MM.1S (cell line): ENCODE results near the gene TTI1.

Experiments used
- DNase-seq: peaks from one replicate; pipeline ENCODE4 v3.0.0-alpha.2; 2015
- H2AFZ ChIP-seq: fragments of 300-600 bp; sonication (generic); 2 replicates; pipeline ENCODE4 v1.6.0; 2016; ENCODE audit warnings: antibody characterized with exemption, low read length
- H3F3A ChIP-seq: fragments of 300-600 bp; sonication (generic); 2 replicates; pipeline ENCODE4 v1.6.1; 2016; ENCODE audit warnings: mild to moderate bottlenecking, antibody characterized with exemption, low read length, moderate library complexity, mixed read lengths; ENCODE audit not compliant: insufficient read depth
- H3K27ac ChIP-seq: fragments of 300-600 bp; sonication (generic); 2 replicates; pipeline ENCODE4 v1.5.1; 2016; ENCODE audit warnings: mild to moderate bottlenecking, low read length
- H3K27me3 ChIP-seq: fragments of 300-600 bp; sonication (generic); replicated peaks from 2 replicates; pipeline ENCODE4 v1.6.0; 2016; ENCODE audit warnings: low read length; ENCODE audit not compliant: insufficient read depth
- H3K36me3 ChIP-seq: fragments of 300-600 bp; sonication (generic); replicated peaks from 2 replicates; pipeline ENCODE4 v1.6.1; 2016; ENCODE audit warnings: mild to moderate bottlenecking, low read length, mixed read lengths; ENCODE audit not compliant: insufficient read depth
- H3K4me1 ChIP-seq: fragments of 300-600 bp; sonication (generic); 2 replicates; pipeline ENCODE4 v1.6.1; 2016; ENCODE audit warnings: low read length, mixed read lengths
- H3K4me2 ChIP-seq: fragments of 300-600 bp; sonication (generic); 2 replicates; pipeline ENCODE4 v1.6.0; 2016; ENCODE audit warnings: low read depth, low read length
- H3K4me3 ChIP-seq: fragments of 300-600 bp; sonication (generic); 2 replicates; pipeline ENCODE4 v1.5.1; 2016; ENCODE audit warnings: low read length, mixed read lengths
- H3K79me2 ChIP-seq: fragments of 300-600 bp; sonication (generic); 2 replicates; pipeline ENCODE4 v1.6.1; 2016; ENCODE audit warnings: mixed run types, low read length, mixed read lengths
- H3K9ac ChIP-seq: fragments of 300-600 bp; sonication (generic); 2 replicates; pipeline ENCODE4 v1.6.1; 2016; ENCODE audit warnings: low read length, mixed read lengths
- H3K9me2 ChIP-seq: fragments of 300-600 bp; sonication (generic); replicated peaks from 2 replicates; pipeline ENCODE4 v1.6.1; 2016; ENCODE audit warnings: mild to moderate bottlenecking, low read length, mixed read lengths; ENCODE audit not compliant: insufficient read depth
- H3K9me3 ChIP-seq: fragments of 300-600 bp; sonication (generic); replicated peaks from 2 replicates; pipeline ENCODE4 v1.6.1; 2016; ENCODE audit warnings: mild to moderate bottlenecking, low read length, mixed read lengths; ENCODE audit not compliant: insufficient read depth
- H4K20me1 ChIP-seq: fragments of 300-600 bp; sonication (generic); 2 replicates; pipeline ENCODE4 v1.6.1; 2016; ENCODE audit warnings: mild to moderate bottlenecking, low read length, moderate library complexity, mixed read lengths; ENCODE audit not compliant: insufficient read depth
- CTCF ChIP-seq: fragments of 300-600 bp; sonication (generic); IDR thresholded peaks from 2 replicates; pipeline ENCODE4 v1.5.1; 2016; ENCODE audit warnings: antibody characterized with exemption, low read length, mixed read lengths
- EZH2 ChIP-seq: fragments of 300-600 bp; sonication (generic); optimal IDR thresholded peaks from 2 replicates; pipeline ENCODE3; 2017; ENCODE audit warnings: low read depth, mild to moderate bottlenecking, antibody characterized with exemption, low read length, mixed read lengths
- EZH2phosphoT487 ChIP-seq: fragments of 300-600 bp; sonication (generic); IDR thresholded peaks from 2 replicates; pipeline ENCODE4 v1.6.1; 2018; ENCODE audit warnings: antibody characterized with exemption, low read length

Gene TTI1

GRCh38 chr20:38060536-38060935, 27.3 kb upstream of the TTI1 start:
- peaks cover 11% of the 10 kb centered on the region for H3K36me3 ChIP-seq
- H3K27ac ChIP-seq, result peak overlapping the region; percentile 70; the same call in 1 of the 2 replicates
- no peak overlapping the region for H2AFZ ChIP-seq
- peak overlapping the region; percentile 74 for H3K4me2 ChIP-seq
- H4K20me1 ChIP-seq, result no peaks in the 10 kb centered on the region
- peak overlapping the region; percentile 19; the same call in 1 of the 2 replicates for H3K4me3 ChIP-seq
- H3K9me3 ChIP-seq, result no peaks in the 10 kb centered on the region
- peaks cover 35% of the 10 kb centered on the region for H3K4me1 ChIP-seq
- no peak for DNase-seq
- peak overlapping the region; percentile 23; the same call in 1 of the 2 replicates for H3K9ac ChIP-seq
- H3K9me2 ChIP-seq, result no peaks in the 10 kb centered on the region
- H3K79me2 ChIP-seq, result peaks cover 72% of the 10 kb centered on the region
- H3F3A ChIP-seq, result peaks cover 5% of the 10 kb centered on the region
- no peak for TF ChIP-seq EZH2phosphoT487
- TF ChIP-seq EZH2, result no peak
- no peak for TF ChIP-seq CTCF
- H3K27me3 ChIP-seq, result no peaks in the 10 kb centered on the region

GRCh38 chr20:38059832-38060231, 26.6 kb upstream of the TTI1 start:
- Histone ChIP-seq H4K20me1 (no peaks in the 10 kb centered on the region), H3K79me2 (peaks cover 74% of the 10 kb centered on the region), H3K4me1 (peaks cover 35% of the 10 kb centered on the region), H3F3A (peaks cover 5% of the 10 kb centered on the region), H2AFZ (no peak overlapping the region), H3K9me3 (no peaks in the 10 kb centered on the region), H3K27me3 (no peaks in the 10 kb centered on the region), H3K27ac (peak overlapping the region; percentile 70; the same call in 1 of the 2 replicates), H3K4me2 (no peak overlapping the region), H3K36me3 (peaks cover 11% of the 10 kb centered on the region), H3K9ac (no peak overlapping the region), H3K4me3 (no peak overlapping the region), H3K9me2 (no peaks in the 10 kb centered on the region)
- TF ChIP-seq EZH2phosphoT487 (no peak), EZH2 (no peak)
- DNase-seq, result no peak

GRCh38 chr20:38057351-38057972, 24.2 kb upstream of the TTI1 start:
- H3K27me3 ChIP-seq, result no peaks in the 10 kb centered on the region
- H3K4me1 ChIP-seq, result peaks cover 34% of the 10 kb centered on the region
- H3K9me3 ChIP-seq, result no peaks in the 10 kb centered on the region
- TF ChIP-seq CTCF (peak; percentile 89), EZH2 (no peak), EZH2phosphoT487 (no peak)
- no peak overlapping the region for H3K4me3 ChIP-seq
- H3F3A ChIP-seq, result peaks cover 5% of the 10 kb centered on the region
- DNase-seq, result peak; percentile 73
- H3K27ac ChIP-seq, result peak overlapping the region; percentile 17; the same call in 1 of the 2 replicates
- H3K9me2 ChIP-seq, result no peaks in the 10 kb centered on the region
- H3K9ac ChIP-seq, result no peak overlapping the region
- H3K4me2 ChIP-seq, result peak overlapping the region; percentile 68
- H2AFZ ChIP-seq, result no peak overlapping the region
- no peaks in the 10 kb centered on the region for H4K20me1 ChIP-seq
- peaks cover 83% of the 10 kb centered on the region for H3K79me2 ChIP-seq
- H3K36me3 ChIP-seq, result peaks cover 11% of the 10 kb centered on the region

- TF ChIP-seq CTCF (no peak), EZH2 (no peak), EZH2phosphoT487 (no peak)
- Histone ChIP-seq H4K20me1 (no peaks in the 10 kb centered on the region), H3K79me2 (peaks cover 85% of the 10 kb centered on the region), H3K4me1 (peaks cover 20% of the 10 kb centered on the region), H3F3A (peaks cover 4% of the 10 kb centered on the region), H2AFZ (no peak overlapping the region), H3K9ac (no peak overlapping the region), H3K36me3 (peaks cover 11% of the 10 kb centered on the region), H3K27ac (no peak overlapping the region), H3K4me2 (no peak overlapping the region), H3K4me3 (no peak overlapping the region), H3K27me3 (no peaks in the 10 kb centered on the region), H3K9me3 (no peaks in the 10 kb centered on the region), H3K9me2 (no peaks in the 10 kb centered on the region)
- DNase-seq, result no peak
Measured at GRCh38 chr20:38055848-38056247, 22.6 kb upstream of the TTI1 start.
